HCT116 (cell line): ENCODE measurements around the gene SPAG5. TPM values are rescaled to one million over a fixed set of nuclear protein-coding genes. Genes with fewer than 3 reads are reported as not detected.

ENCODE experiments used
- ATAC-seq: fragments of 200-7000 bp; cut with Tn5 transposase; 2 replicates; pipeline ENCODE4 v1.9.1; 2020; ENCODE audit warnings: mild to moderate bottlenecking, moderate library complexity
- BruUV-seq: library from RNA; stranded (reverse); fragments of 400-500 nt; replicated peaks from 2 replicates; lab custom pipeline; 2021; lab: Mats Ljungman, UMichigan
- CTCF ChIA-PET: fragments of 300-600 bp; sonication (Branson Sonifier 250); formaldehyde crosslinking; loops from one replicate; lab custom pipeline; 2021; ENCODE audit warnings: antibody characterized with exemption; lab: Charles Lee
- POLR2A ChIA-PET: fragments of 300-600, 350-600 bp; sonication (Branson Sonifier 250); formaldehyde crosslinking; loops from one replicate; lab custom pipeline; 2021; ENCODE audit warnings: antibody characterized with exemption; lab: Charles Lee
- RAD21 ChIA-PET, 2 experiments: fragments of 300-600 bp; sonication (Branson Sonifier 250); formaldehyde crosslinking; loops; one replicate each; lab custom pipeline; 2023; ENCODE audit warnings: low total read pairs in 2 of 2; ENCODE audit not compliant: uncharacterized antibody in 2 of 2, unreplicated experiment in 2 of 2, low non-redundant PET in 1 of 2; lab: Charles Lee
- DNase-seq: peaks from one replicate; pipeline ENCODE4 v3.0.0-alpha.2; 2010; ENCODE audit warnings: low read depth, low spot score
- H2AFZ ChIP-seq: fragments of 200-600 bp; shearing (Covaris generic), sonication (generic); 2 replicates; pipeline ENCODE4 v1.6.1; 2017; ENCODE audit warnings: low read depth, mixed run types, mixed read lengths, antibody characterized with exemption, low read length; ENCODE audit not compliant: poor library complexity, severe bottlenecking
- H3K27ac ChIP-seq: 2 replicates; pipeline ENCODE4 v1.5.1; 2012; ENCODE audit warnings: low read depth, low read length
- H3K27me3 ChIP-seq: fragments of 200-600 bp; sonication (generic); 2 replicates; pipeline ENCODE4 v1.6.1; 2016; ENCODE audit warnings: mixed run types, low read length, mixed read lengths; ENCODE audit not compliant: insufficient read depth
- H3K36me3 ChIP-seq, 2 experiments: fragments of 200-500 bp in 1 of 2; fragments of 200-600 bp in 1 of 2; sonication (Bioruptor generic) in 1 of 2; sonication (generic) in 1 of 2; 2 replicates each; pipeline versions ENCODE4 v1.5.1 to v1.6.1; 2014 to 2016; ENCODE audit warnings: low read length in 2 of 2, inconsistent platforms in 1 of 2, mixed read lengths in 1 of 2, mixed run types in 1 of 2; ENCODE audit not compliant: insufficient read depth in 2 of 2, control insufficient read depth in 1 of 2
- H3K4me1 ChIP-seq, 2 experiments: fragments of 200-600 bp in 1 of 2; sonication (generic) in 1 of 2; 2 replicates each; pipeline versions ENCODE4 v1.5.1 to v1.6.1; 2012 to 2017; ENCODE audit warnings: low read length in 2 of 2, inconsistent platforms in 1 of 2, mild to moderate bottlenecking in 1 of 2, mixed read lengths in 1 of 2, mixed run types in 1 of 2, moderate library complexity in 1 of 2; ENCODE audit not compliant: insufficient read depth in 2 of 2, control insufficient read depth in 1 of 2
- H3K4me2 ChIP-seq: fragments of 200-600 bp; sonication (generic); 2 replicates; pipeline ENCODE4 v1.6.1; 2017; ENCODE audit warnings: mixed run types, low read length, mixed read lengths
- H3K4me3 ChIP-seq, 2 experiments: fragments of 200-600 bp in 1 of 2; sonication (generic) in 1 of 2; replicated peaks in 1 of 2; 2 replicates each; pipeline ENCODE4 v1.5.1; 2011 to 2016; ENCODE audit warnings: low read length in 2 of 2, control low read depth in 1 of 2, low read depth in 1 of 2, mild to moderate bottlenecking in 1 of 2, mixed read lengths in 1 of 2, mixed run types in 1 of 2
- H3K79me2 ChIP-seq: fragments of 200-600 bp; sonication (generic); 2 replicates; pipeline ENCODE4 v1.6.1; 2017; ENCODE audit warnings: mild to moderate bottlenecking, mixed run types, low read length, moderate library complexity, mixed read lengths; ENCODE audit not compliant: insufficient read depth
- H3K9ac ChIP-seq: fragments of 200-600 bp; sonication (generic); 2 replicates; pipeline ENCODE4 v1.6.1; 2016; ENCODE audit warnings: low read length, mixed read lengths
- H3K9me2 ChIP-seq: fragments of 200-600 bp; sonication (generic), shearing (Covaris generic); 2 replicates; pipeline ENCODE4 v1.6.1; 2017; ENCODE audit warnings: mixed run types, mild to moderate bottlenecking, moderate library complexity; ENCODE audit not compliant: insufficient read depth
- H3K9me3 ChIP-seq, 2 experiments: fragments of 200-500 bp in 1 of 2; fragments of 200-600 bp in 1 of 2; sonication (Bioruptor generic) in 1 of 2; sonication (generic) in 1 of 2; 2 replicates each; pipeline ENCODE4 v1.6.1; 2014 to 2017; ENCODE audit warnings: low read length in 2 of 2, mixed read lengths in 2 of 2, inconsistent platforms in 1 of 2, low read depth in 1 of 2, mild to moderate bottlenecking in 1 of 2, mixed run types in 1 of 2, moderate library complexity in 1 of 2; ENCODE audit not compliant: control insufficient read depth in 1 of 2, insufficient read depth in 1 of 2
- H4K20me1 ChIP-seq: fragments of 200-600 bp; sonication (generic), shearing (Covaris generic); 2 replicates; pipeline ENCODE4 v1.6.1; 2017; ENCODE audit warnings: mixed run types, mild to moderate bottlenecking, moderate library complexity; ENCODE audit not compliant: insufficient read depth
- ATF3 ChIP-seq: IDR thresholded peaks from 2 replicates; pipeline ENCODE4 v1.6.1; 2012
- CBX3 ChIP-seq: IDR thresholded peaks from 2 replicates; pipeline ENCODE4 v1.6.1; 2012; ENCODE audit warnings: low read depth
- CTCF ChIP-seq, 3 experiments: fragments of 200-600 bp in 1 of 3; sonication (generic) in 1 of 3; IDR thresholded peaks in 2 of 3; conservative IDR thresholded peaks in 1 of 3; 2 replicates each; pipeline ENCODE4 v1.5.1; 2012 to 2017; ENCODE audit warnings: low read depth in 2 of 3, low read length in 2 of 3, antibody characterized with exemption in 1 of 3, borderline replicate concordance in 1 of 3, control low read depth in 1 of 3, mild to moderate bottlenecking in 1 of 3, mixed read lengths in 1 of 3, mixed run types in 1 of 3, moderate library complexity in 1 of 3; ENCODE audit not compliant: insufficient read depth in 1 of 3
- EGR1 ChIP-seq: IDR thresholded peaks from 2 replicates; pipeline ENCODE4 v1.6.1; 2012; ENCODE audit warnings: low read depth
- EZH2phosphoT487 ChIP-seq: fragments of 200-600 bp; IDR thresholded peaks from 2 replicates; pipeline ENCODE4 v1.6.1; 2018; ENCODE audit warnings: antibody characterized with exemption, borderline replicate concordance
- JUND ChIP-seq: IDR thresholded peaks from 2 replicates; pipeline ENCODE4 v1.6.1; 2012
- POLR2A ChIP-seq: IDR thresholded peaks from 2 replicates; pipeline ENCODE4 v1.7.0; 2011; ENCODE audit warnings: borderline replicate concordance; ENCODE audit not compliant: insufficient read depth, insufficient read length; ENCODE audit errors: extremely low read depth
- POLR2AphosphoS5 ChIP-seq: IDR thresholded peaks from 2 replicates; pipeline ENCODE4 v1.6.1; 2011; ENCODE audit warnings: mild to moderate bottlenecking, low read depth, low read length, moderate library complexity
- RAD21 ChIP-seq: IDR thresholded peaks from 2 replicates; pipeline ENCODE4 v1.6.1; 2012; ENCODE audit warnings: low read depth, mild to moderate bottlenecking
- REST ChIP-seq: IDR thresholded peaks from 2 replicates; pipeline ENCODE4 v1.6.1; 2012; ENCODE audit warnings: low read depth
- SIN3A ChIP-seq: IDR thresholded peaks from 2 replicates; pipeline ENCODE4 v1.6.1; 2012; ENCODE audit warnings: low read depth
- SRF ChIP-seq: IDR thresholded peaks from 2 replicates; pipeline ENCODE4 v1.6.1; 2012; ENCODE audit warnings: low read depth
- ZBTB33 ChIP-seq: IDR thresholded peaks from 2 replicates; pipeline ENCODE4 v1.6.1; 2011; ENCODE audit warnings: mild to moderate bottlenecking, low read length, moderate library complexity; ENCODE audit not compliant: insufficient replicate concordance; ENCODE audit errors: extremely low read depth
- ZFX ChIP-seq: fragments of 450-650 bp; IDR thresholded peaks from 2 replicates; pipeline ENCODE4 v1.6.1; 2017
- ZNF274 ChIP-seq: fragments of 200-500 bp; sonication (Bioruptor generic); IDR thresholded peaks from 2 replicates; pipeline ENCODE4 v1.6.1; 2014; ENCODE audit warnings: mild to moderate bottlenecking, low read depth, low read length, inconsistent platforms
- intact Hi-C: fragments of 100-400 bp; cut with micrococcal nuclease; formaldehyde crosslinking; loops from 2 replicates; pipeline ENCODE4 v1.10.0; 2022
- total RNA-seq: library from RNA; stranded (reverse); gene quantifications from one replicate; pipeline ENCODE4 v1.2.1, GENCODE V29; 2021; ENCODE audit not compliant: unreplicated experiment

The SPAG5 gene
- total RNA-seq, 1 experiment from 2014 or later, result 94.9 TPM

GRCh38 chr17:28547623-28548416, 51.0 kb downstream of the SPAG5 start (continued):
- TF ChIP-seq ZBTB33 (no peak), EGR1 (no peak), RAD21 (peak; percentile 65)

- Histone ChIP-seq H3K9ac (no peak overlapping the region), H3K27me3 (no peaks in the 10 kb centered on the region), H3K4me2 (no peak overlapping the region), H3K79me2 (peaks cover 16% of the 10 kb centered on the region; the same call in 1 of the 2 replicates), H4K20me1 (no peaks in the 10 kb centered on the region), H2AFZ (no peak overlapping the region), H3K27ac (no peak overlapping the region), H3K36me3 (peaks cover 0 to 4% of the 10 kb centered on the region in 2 experiments; a peak in 2 of 4 replicates), H3K9me2 (no peaks in the 10 kb centered on the region), H3K4me1 (peaks cover 2 to 20% of the 10 kb centered on the region in 2 experiments; a peak in 2 of 4 replicates), H3K4me3 (no peak overlapping the region), H3K9me3 (no peaks in the 10 kb centered on the region)
- no TSS peak for BruUV-seq
- ChIA-PET CTCF (interaction anchor here (1.6 kb wide), 1 partner anchor 11 kb away, joined by 3 read pairs; no protein-coding TSS in a partner anchor), POLR2A (no interaction called here), RAD21 (no interaction called here)
- ATAC-seq, result no peak
- DNase-seq, result no peak
- intact Hi-C loops, result no loop called here
- TF ChIP-seq CTCF (IDR thresholded peaks at IDR 0.05 in 2 of 3, conservative IDR thresholded peaks at IDR 0.05 in 1 of 3; ENCODE audit: borderline replicate concordance in 1 of 3, insufficient read depth in 1 of 3, low read depth in 2 of 3, low read length in 2 of 3) (no peak), REST (no peak), ATF3 (no peak), JUND (no peak), SIN3A (no peak), SRF (no peak), EZH2phosphoT487 (no peak), CBX3 (no peak), POLR2AphosphoS5 (no peak), EGR1 (no peak), ZNF274 (no peak), POLR2A (no peak), ZFX (no peak)
These were observed 51.7 kb downstream of the SPAG5 start for GRCh38 chr17:28547096-28547622.
